GM11168 (cell line): ENCODE results near the gene CNGB1.
"Not testable (repeated sequence)": the region's sequence is repeated elsewhere in the genome, so short reads cannot be mapped to it uniquely, and the experiment has no call there.

Source experiments
- in situ Hi-C: fragments of 300-500 bp; cut with MboI; formaldehyde crosslinking; loops from one replicate; pipeline ENCODE4 v1.12.0; 2022; ENCODE audit warnings: low sequenced_read_pairs; ENCODE audit not compliant: unreplicated experiment

CNGB1 gene

GRCh38 chr16:57938936-57939871 lies 31.7 kb downstream of the CNGB1 start:
- in situ Hi-C loops: no loop called here

DNA sequence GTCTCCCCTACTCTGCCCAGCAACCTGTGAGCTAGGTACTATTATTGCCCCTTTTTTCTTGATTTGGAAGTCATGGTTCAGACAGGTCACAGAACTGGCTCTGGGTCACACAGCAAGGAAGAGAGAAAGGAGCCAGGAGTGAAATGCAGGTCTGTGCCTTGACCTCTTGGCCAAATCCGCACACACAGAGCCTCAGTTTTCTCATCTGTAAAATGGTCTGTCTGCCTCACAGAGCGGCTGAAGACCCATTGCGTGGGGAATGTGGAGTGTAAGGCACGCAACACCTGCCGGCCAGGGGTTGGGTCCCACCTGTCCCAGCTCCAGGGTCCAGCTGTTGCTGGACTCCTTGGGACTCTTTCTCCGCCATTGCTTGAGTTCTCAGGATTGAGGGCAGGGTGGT lies 32.4 kb downstream of the CNGB1 start:
- in situ Hi-C loops: no loop called here

DNA sequence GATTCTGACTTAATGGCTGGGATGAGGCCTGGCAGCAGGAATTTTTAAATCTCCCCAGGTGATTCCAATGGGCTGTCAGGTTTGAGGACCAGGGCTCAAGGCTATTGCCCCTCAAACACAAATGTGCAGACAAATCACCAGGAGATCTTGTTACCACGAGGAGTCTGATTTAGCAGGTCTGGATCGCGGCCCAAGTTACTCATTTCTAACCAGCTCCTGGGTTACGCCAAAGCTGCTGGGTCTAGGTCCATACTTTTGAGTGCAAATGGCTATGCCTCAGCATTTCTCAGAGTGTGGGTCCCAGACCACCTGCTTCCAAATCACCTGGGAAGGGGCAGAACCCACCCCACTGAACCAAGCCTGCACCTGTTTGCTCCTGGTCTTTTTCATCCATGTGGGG lies 33.1 kb downstream of the CNGB1 start:
- in situ Hi-C loops: no loop called here

- in situ Hi-C loops: no loop called here
Observed at GRCh38 chr16:57935904-57936303, 35.0 kb downstream of the CNGB1 start.

GRCh38 chr16:57930533-57930932 lies 40.4 kb downstream of the CNGB1 start:
- in situ Hi-C loops: no loop called here

- in situ Hi-C loops: no loop called here
Observed at GRCh38 chr16:57929250-57929649, 41.7 kb downstream of the CNGB1 start.

GRCh38 chr16:57926041-57926440 lies 44.9 kb downstream of the CNGB1 start:
- in situ Hi-C loops: no loop called here

GRCh38 chr16:57925310-57925709 lies 45.6 kb downstream of the CNGB1 start:
- in situ Hi-C loops: no loop called here

DNA sequence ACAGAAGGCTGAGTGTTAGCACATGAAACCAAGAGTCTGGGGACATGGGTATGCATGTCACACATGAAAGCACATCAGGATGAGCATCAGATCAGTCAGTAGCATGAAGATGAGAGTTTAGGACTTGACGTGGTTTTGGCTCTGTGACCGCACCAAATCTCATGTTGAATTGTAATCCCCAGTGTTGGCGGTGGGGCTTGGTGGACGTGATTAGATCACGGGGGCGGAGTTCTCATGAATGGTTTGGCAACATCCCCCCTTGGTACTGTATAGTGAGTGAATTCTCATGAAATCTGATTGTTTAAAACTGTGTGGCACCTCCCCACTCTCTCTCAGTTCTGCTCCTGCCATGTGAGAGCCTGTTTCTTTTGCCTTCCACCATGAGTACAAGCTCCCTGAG lies 46.4 kb downstream of the CNGB1 start:
- in situ Hi-C loops: no loop called here

GRCh38 chr16:57923841-57924240 lies 47.1 kb downstream of the CNGB1 start:
- in situ Hi-C loops: no loop called here

DNA sequence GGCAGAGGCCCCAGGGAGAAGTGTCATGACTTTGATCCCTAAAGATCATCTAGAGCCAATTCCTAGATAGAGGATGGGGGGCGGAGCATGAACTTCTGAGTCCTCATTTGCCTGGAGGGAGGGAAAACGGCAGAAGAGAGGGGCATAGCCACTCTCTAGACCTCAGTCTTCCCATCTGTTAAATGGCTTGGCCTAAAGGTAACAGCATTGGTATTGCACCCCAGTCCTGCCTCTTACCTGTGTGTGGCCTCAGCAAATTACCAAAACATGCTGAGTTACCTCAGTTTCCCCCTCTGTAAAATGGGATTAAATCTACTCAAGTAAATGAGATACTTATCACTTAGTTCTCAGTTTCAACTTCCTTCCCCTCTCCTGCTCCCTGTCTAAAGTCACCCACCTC lies 47.5 kb downstream of the CNGB1 start:
- in situ Hi-C loops: no loop called here

DNA sequence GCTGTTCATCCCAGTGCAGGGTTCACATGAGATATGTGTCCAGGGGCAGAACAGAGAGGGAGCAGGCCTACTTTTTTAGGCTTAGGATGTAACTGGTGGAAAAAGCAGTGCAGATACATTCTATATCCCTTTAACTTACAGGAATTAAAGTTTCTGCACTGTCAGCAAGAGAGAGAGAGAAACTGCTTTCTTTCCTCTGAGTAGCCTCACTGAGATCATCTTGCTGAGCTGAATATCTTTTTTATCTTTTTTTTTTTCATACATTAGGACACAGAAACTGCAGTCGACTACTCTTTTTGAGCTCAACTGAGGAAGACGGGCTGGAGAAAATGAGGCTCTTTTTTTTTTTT lies 50.1 kb downstream of the CNGB1 start:
- in situ Hi-C loops: no loop called here

GRCh38 chr16:57920215-57920879 lies 50.6 kb downstream of the CNGB1 start:
- in situ Hi-C loops: no loop called here

GRCh38 chr16:57918994-57919393 lies 51.9 kb downstream of the CNGB1 start:
- in situ Hi-C loops: no loop called here

- in situ Hi-C loops: no loop called here
Observed at GRCh38 chr16:57918444-57918843, 52.5 kb downstream of the CNGB1 start.

- in situ Hi-C loops: not testable (repeated sequence)
Observed at GRCh38 chr16:57917929-57918328, 53.0 kb downstream of the CNGB1 start.

GRCh38 chr16:57917489-57917888 lies 53.4 kb downstream of the CNGB1 start:
- in situ Hi-C loops: not testable (repeated sequence)

DNA sequence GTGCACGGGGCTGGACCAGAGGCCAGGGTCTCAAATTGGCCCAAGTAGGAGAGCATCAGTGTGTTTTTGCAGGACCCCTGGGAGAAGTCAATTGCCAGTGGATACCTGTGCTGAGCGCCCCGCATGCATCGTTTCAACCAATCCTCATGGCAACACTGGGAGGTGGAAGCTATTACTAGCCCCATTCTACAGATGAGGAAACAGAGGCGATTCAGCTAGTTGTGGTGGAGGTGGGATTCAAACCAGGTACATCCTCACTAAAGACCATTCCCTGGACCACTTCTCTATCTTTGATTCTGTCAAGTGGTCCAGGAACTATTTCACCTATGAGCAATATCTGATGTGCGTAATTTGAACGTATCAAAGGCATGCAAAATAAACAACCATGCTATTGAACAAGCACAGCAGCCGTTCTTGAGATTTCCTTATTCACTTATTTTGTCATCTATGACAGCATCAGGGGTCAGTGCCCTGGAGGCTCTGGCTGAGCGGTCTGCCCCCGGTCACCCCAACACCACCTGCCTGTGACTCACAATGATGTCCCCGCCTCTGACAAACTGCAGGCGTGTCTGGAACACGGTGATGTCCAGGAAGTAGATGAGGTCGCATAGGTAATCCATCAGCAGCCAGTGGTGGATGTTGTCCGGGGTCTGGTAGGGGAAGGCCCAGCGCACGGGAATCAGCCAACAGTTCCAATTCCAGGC lies 54.0 kb downstream of the CNGB1 start:
- in situ Hi-C loops: no loop called here

- in situ Hi-C loops: no loop called here
Observed at GRCh38 chr16:57915811-57916488, 55.0 kb downstream of the CNGB1 start.

GRCh38 chr16:57915267-57915666 lies 55.7 kb downstream of the CNGB1 start:
- in situ Hi-C loops: no loop called here
